ENCODE measurements around the gene LILRA5.

GRCh38 chr19:54279406-54279962, 33.5 kb downstream of the LILRA5 start:
- TF ChIP-seq, protein P1, sequence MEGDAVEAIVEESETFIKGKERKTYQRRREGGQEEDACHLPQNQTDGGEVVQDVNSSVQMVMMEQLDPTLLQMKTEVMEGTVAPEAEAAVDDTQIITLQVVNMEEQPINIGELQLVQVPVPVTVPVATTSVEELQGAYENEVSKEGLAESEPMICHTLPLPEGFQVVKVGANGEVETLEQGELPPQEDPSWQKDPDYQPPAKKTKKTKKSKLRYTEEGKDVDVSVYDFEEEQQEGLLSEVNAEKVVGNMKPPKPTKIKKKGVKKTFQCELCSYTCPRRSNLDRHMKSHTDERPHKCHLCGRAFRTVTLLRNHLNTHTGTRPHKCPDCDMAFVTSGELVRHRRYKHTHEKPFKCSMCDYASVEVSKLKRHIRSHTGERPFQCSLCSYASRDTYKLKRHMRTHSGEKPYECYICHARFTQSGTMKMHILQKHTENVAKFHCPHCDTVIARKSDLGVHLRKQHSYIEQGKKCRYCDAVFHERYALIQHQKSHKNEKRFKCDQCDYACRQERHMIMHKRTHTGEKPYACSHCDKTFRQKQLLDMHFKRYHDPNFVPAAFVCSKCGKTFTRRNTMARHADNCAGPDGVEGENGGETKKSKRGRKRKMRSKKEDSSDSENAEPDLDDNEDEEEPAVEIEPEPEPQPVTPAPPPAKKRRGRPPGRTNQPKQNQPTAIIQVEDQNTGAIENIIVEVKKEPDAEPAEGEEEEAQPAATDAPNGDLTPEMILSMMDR (IDR thresholded peaks at IDR 0.05 in 8 of 11, conservative IDR thresholded peaks at IDR 0.05 in 3 of 11): no peak
- no peak for TF ChIP-seq POLR2AphosphoS5 (IDR thresholded peaks at IDR 0.05)
